ENCODE data around the gene IGF2BP3. TPM values are rescaled to one million over a fixed set of nuclear protein-coding genes. Genes with fewer than 3 reads are reported as not detected.
A peak's percentile ranks its signal among the peaks of the same experiment; 100 is the strongest.

IGF2BP3 gene
- total RNA-seq, 1 donor: 2.5 TPM

GRCh38 chr7:23476286-23477156 lies 6.2 kb upstream of the IGF2BP3 start:
- no peak for TF ChIP-seq CTCF (IDR thresholded peaks at IDR 0.05; ENCODE audit: extremely low read depth, low read depth, low read length)
- DNase-seq (ENCODE audit: insufficient read length, low spot score, missing footprints): peak; percentile 68
- Histone ChIP-seq H3K4me1 (ENCODE audit: insufficient read depth, low read length) (peaks cover 14% of the 10 kb centered on the region), H3K9me3 (ENCODE audit: low read depth, low read length) (no peaks in the 10 kb centered on the region), H3K4me3 (ENCODE audit: insufficient read depth, low read length) (no peak overlapping the region), H4K20me1 (ENCODE audit: insufficient read depth, low read length) (no peaks in the 10 kb centered on the region), H3K4me2 (ENCODE audit: insufficient read depth, low read length) (no peak overlapping the region), H3K36me3 (ENCODE audit: insufficient read depth, low read length) (no peaks in the 10 kb centered on the region), H2AFZ (ENCODE audit: low read length) (no peak overlapping the region), H3K27ac (ENCODE audit: low read depth, low read length) (no peak overlapping the region), H3K79me2 (ENCODE audit: insufficient read depth, low read length) (no peaks in the 10 kb centered on the region), H3K27me3 (ENCODE audit: insufficient read depth, low read length) (peaks cover 86% of the 10 kb centered on the region)

- no peak for TF ChIP-seq CTCF (IDR thresholded peaks at IDR 0.05; ENCODE audit: extremely low read depth, low read depth, low read length)
- no peak overlapping the region for H3K27ac ChIP-seq (ENCODE audit: low read depth, low read length)
- no peaks in the 10 kb centered on the region for H3K36me3 ChIP-seq (ENCODE audit: insufficient read depth, low read length)
- H3K4me1 ChIP-seq (ENCODE audit: insufficient read depth, low read length): peaks cover 14% of the 10 kb centered on the region
- H3K9me3 ChIP-seq (ENCODE audit: low read depth, low read length): no peaks in the 10 kb centered on the region
- DNase-seq (ENCODE audit: insufficient read length, low spot score, missing footprints): no peak
- no peak overlapping the region for H2AFZ ChIP-seq (ENCODE audit: low read length)
- H3K4me2 ChIP-seq (ENCODE audit: insufficient read depth, low read length): no peak overlapping the region
- H3K79me2 ChIP-seq (ENCODE audit: insufficient read depth, low read length): no peaks in the 10 kb centered on the region
- no peaks in the 10 kb centered on the region for H4K20me1 ChIP-seq (ENCODE audit: insufficient read depth, low read length)
- H3K4me3 ChIP-seq (ENCODE audit: insufficient read depth, low read length): no peak overlapping the region
- H3K27me3 ChIP-seq (ENCODE audit: insufficient read depth, low read length): peaks cover 87% of the 10 kb centered on the region
Observed at GRCh38 chr7:23475576-23475839, 5.2 kb upstream of the IGF2BP3 start.

- Histone ChIP-seq H3K36me3 (ENCODE audit: insufficient read depth, low read length) (no peaks in the 10 kb centered on the region), H3K4me1 (ENCODE audit: insufficient read depth, low read length) (peaks cover 18% of the 10 kb centered on the region), H3K4me3 (ENCODE audit: insufficient read depth, low read length) (peak overlapping the region; percentile 76), H3K27ac (ENCODE audit: low read depth, low read length) (no peak overlapping the region), H3K27me3 (ENCODE audit: insufficient read depth, low read length) (peaks cover 92% of the 10 kb centered on the region), H2AFZ (ENCODE audit: low read length) (peak overlapping the region; percentile 85), H3K4me2 (ENCODE audit: insufficient read depth, low read length) (peak overlapping the region; percentile 91), H3K79me2 (ENCODE audit: insufficient read depth, low read length) (no peaks in the 10 kb centered on the region), H3K9me3 (ENCODE audit: low read depth, low read length) (no peaks in the 10 kb centered on the region), H4K20me1 (ENCODE audit: insufficient read depth, low read length) (no peaks in the 10 kb centered on the region)
- DNase-seq (ENCODE audit: insufficient read length, low spot score, missing footprints): peak; percentile 18
- TF ChIP-seq CTCF (IDR thresholded peaks at IDR 0.05; ENCODE audit: extremely low read depth, low read depth, low read length): no peak
Observed at GRCh38 chr7:23474829-23475575, 4.7 kb upstream of the IGF2BP3 start.
